CD4-positive, alpha-beta T cell treated with Interleukin-4 for 1 hour (primary cell): ENCODE measurements around the gene PCNX2.

Source experiments
- DNase-seq, 2 donors: peaks; one replicate each; pipeline ENCODE4 v3.0.0-alpha.2; 2020 to 2022

PCNX2 gene

GRCh38 chr1:233295237-233295974 is at the start of gene PCNX2:
Gene PCNX2, minus strand, starts transcription at chr1:233295725. Its CDS starts 247 bp downstream, at chr1:233295478.
- DNase-seq, result peak; percentile 47 to 69

- DNase-seq, result no peak
These were observed 47.7 kb upstream of the PCNX2 start for GRCh38 chr1:233343262-233343661.

- DNase-seq, result no peak
These were observed 46.6 kb upstream of the PCNX2 start for GRCh38 chr1:233342086-233342485.

GRCh38 chr1:233340966-233341516 is 45.5 kb upstream of the PCNX2 start:
- DNase-seq, result no peak

GRCh38 chr1:233340031-233340555 is 44.6 kb upstream of the PCNX2 start:
- no peak for DNase-seq

GRCh38 chr1:233338102-233338501 is 42.6 kb upstream of the PCNX2 start:
- DNase-seq, result no peak

- DNase-seq, result no peak
These were observed 42.0 kb upstream of the PCNX2 start for GRCh38 chr1:233337505-233337904.

GRCh38 chr1:233336554-233337456 is 41.3 kb upstream of the PCNX2 start:
- DNase-seq, result no peak

GRCh38 chr1:233334092-233334491 is 38.6 kb upstream of the PCNX2 start:
- DNase-seq, result no peak

GRCh38 chr1:233333086-233333485 is 37.6 kb upstream of the PCNX2 start:
- DNase-seq, result no peak

GRCh38 chr1:233331676-233332519 is 36.4 kb upstream of the PCNX2 start:
- DNase-seq, result no peak

GRCh38 chr1:233328142-233328921 is 32.8 kb upstream of the PCNX2 start:
- DNase-seq, result peak; percentile 11 to 29

GRCh38 chr1:233327651-233328141 is 32.2 kb upstream of the PCNX2 start, which contains the start of gene MAP3K21:
Gene MAP3K21, plus strand, starts transcription at chr1:233327724. Its CDS starts 305 bp downstream, at chr1:233328029.
- DNase-seq, result no peak

- peak; percentile 94 for DNase-seq
These were observed 31.5 kb upstream of the PCNX2 start for GRCh38 chr1:233326811-233327650.

GRCh38 chr1:233326319-233326718 is 30.8 kb upstream of the PCNX2 start:
- DNase-seq, result no peak

- no peak for DNase-seq
These were observed 28.2 kb upstream of the PCNX2 start for GRCh38 chr1:233323718-233324117.

- DNase-seq, result no peak
These were observed 24.5 kb upstream of the PCNX2 start for GRCh38 chr1:233320023-233320422.

- DNase-seq, result no peak
These were observed 23.7 kb upstream of the PCNX2 start for GRCh38 chr1:233319272-233319671.

GRCh38 chr1:233316473-233316872 is 20.9 kb upstream of the PCNX2 start:
- no peak for DNase-seq

GRCh38 chr1:233315718-233316301 is 20.3 kb upstream of the PCNX2 start:
- no peak for DNase-seq
